Measurements from ENCODE around the gene CENPL.
"Not testable (repeated sequence)": the region's sequence is repeated elsewhere in the genome, so short reads cannot be mapped to it uniquely, and the experiment has no call there.

The CENPL gene

GRCh38 chr1:173856903-173857302, 32.2 kb upstream of the CENPL start:
- DNase-seq = no peak

DNA sequence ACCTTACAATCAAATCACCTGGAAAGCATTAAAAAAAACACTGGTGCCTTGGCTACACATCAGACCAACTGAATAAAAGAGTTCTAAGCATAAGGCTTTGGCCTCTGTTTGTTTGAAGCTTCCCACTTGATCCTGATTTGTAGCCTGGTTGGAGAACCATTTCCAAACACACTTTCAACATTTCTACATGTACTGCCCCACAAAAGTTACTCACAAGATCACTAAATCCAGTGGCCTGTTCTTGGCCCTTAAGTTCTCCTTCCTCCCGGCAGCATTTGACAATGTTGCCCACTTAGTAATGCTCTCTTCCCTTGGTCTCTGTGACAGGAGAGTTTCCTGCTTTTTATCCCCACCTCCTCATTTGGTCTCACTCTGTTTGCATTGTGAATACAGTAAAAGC, 31.3 kb upstream of the CENPL start:
- DNase-seq = no peak

GRCh38 chr1:173853074-173853473, 28.4 kb upstream of the CENPL start:
- peak; percentile 68 for DNase-seq

DNA sequence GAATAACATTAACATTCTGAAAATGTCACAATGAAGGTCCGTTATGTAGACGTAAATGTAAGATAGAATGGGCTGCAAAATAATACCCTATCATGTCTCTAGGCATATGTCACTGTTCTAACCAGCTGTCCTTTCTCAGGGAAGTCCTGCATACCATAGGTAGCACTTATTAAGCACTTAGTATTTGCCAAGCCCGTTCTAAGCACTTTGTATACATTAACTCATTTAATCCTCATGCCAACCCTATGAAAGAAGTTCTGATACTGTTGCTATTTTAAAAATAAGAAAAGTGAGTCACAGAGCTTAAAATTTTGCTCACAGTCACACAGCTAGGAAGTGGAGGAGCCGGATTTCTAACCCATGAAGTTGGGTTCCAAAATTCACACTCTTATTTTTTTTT, 27.4 kb upstream of the CENPL start:
- no peak for DNase-seq

GRCh38 chr1:173832748-173833147, 8.1 kb upstream of the CENPL start:
- DNase-seq = no peak

GRCh38 chr1:173827611-173828010, 2.9 kb upstream of the CENPL start:
- no peak for DNase-seq

DNA sequence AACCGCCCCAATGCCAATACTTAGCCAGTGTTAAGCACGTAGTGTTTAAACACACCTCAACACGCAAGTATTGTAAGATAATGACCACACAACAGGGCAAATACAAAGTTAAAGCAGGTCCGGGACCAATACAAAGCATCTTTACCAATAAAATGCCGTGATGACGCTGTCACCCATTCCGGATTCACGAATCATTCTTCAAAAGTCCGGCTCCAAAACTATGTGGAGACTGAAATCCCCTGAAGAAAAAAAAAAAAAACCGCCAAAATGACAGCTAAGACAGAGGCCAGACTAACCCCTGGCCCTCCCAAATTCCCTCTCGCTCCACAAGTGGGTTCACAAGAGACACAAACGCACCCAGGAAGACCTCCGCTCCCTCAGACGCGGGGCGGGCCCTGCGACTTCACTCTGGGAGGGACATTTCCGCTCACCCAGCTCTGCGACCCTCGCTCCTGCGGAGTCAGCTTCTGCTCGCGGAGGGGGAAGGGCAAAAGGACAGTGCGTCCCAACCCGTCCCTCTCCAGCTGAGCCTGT, 835 bp downstream of the CENPL start:
- no peak for DNase-seq

DNA sequence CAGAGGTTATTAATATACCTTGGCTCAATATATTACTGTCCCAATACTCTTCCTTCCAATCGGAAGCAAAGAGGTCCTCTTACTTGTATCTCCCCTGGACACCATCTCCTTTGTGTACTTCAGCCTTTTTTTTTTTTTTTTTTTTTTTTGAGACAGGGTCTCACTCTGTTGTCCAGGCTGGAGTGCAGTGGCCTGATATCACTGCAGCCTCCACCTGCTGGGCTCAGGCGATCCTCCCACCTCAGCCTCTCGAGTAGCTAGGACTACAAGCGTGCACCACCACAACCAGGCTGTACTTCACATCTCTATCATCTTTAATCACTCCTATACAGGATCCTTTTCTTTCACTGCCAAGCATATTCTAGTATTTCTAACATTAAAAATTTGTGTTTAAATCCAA, 3.0 kb downstream of the CENPL start:
- no peak for DNase-seq

DNA sequence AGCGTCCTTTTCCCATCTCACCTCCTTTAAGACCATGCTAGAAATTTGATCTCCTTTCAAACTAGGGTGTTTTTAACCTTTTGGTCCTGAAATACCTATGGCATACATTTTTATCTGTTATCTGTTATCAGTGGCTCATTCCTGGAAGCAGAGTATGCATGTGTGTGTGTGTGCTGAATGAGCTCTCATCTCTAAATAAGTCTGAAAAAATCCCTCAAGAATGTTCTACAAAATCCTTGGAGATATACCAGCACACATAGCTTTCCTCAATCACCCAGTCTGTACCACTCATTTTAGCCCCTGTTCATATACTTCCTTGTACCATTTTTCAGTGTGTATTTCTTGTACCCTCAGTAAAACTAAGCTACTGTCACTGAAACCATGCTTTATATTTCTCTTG, 6.2 kb downstream of the CENPL start:
- no peak for DNase-seq

- not testable (repeated sequence) for DNase-seq
Measured at GRCh38 chr1:173813654-173814053, 11.0 kb downstream of the CENPL start.

- DNase-seq = no peak
Measured at GRCh38 chr1:173802961-173803360, 21.7 kb downstream of the CENPL start.

- DNase-seq = not testable (repeated sequence)
Measured at GRCh38 chr1:173799995-173800394, 24.7 kb downstream of the CENPL start.

DNA sequence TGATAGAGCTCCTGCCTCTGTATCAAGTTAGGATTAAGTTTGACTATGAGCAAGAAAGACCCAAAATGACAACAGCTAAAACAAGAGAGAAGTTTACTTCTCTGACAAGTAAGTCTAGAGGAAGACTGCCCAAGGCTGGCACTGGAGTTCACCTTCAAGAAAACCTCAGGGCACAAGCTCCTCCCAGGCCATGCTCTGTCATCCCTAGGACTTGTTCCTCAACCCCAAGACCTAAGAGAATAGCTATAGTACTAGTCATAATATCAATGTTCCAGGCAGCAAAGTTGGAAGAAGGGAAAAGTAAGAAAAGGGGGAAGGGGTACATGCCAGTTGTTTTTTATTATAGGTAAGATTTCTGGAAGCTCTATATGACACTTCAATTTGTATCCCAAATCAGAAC, 26.6 kb downstream of the CENPL start:
- no peak for DNase-seq

- no peak for DNase-seq
Measured at GRCh38 chr1:173789841-173790240, 34.8 kb downstream of the CENPL start.

- DNase-seq = no peak
Measured at GRCh38 chr1:173784997-173785396, 39.7 kb downstream of the CENPL start.

DNA sequence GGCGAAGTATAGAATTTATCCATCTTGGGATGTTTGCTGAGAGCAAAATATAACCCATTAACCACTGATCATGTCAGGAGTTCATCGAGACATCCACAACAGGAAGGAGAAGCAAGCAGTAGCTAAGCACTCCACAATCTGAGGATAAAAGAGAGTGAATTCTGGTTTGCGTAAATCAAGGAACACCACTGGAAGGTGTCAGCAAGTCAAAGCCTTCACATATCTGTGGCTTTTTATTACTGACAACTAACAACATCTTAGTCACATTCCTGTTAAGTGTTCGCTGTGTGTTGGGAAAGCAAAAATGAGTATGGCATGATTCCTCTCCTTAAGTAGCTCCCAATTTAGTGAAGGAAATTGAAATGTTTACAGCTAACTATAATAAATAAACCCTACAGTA, 44.7 kb downstream of the CENPL start:
- DNase-seq = no peak

- no peak for DNase-seq
Measured at GRCh38 chr1:173775578-173776226, 49.0 kb downstream of the CENPL start.

DNA sequence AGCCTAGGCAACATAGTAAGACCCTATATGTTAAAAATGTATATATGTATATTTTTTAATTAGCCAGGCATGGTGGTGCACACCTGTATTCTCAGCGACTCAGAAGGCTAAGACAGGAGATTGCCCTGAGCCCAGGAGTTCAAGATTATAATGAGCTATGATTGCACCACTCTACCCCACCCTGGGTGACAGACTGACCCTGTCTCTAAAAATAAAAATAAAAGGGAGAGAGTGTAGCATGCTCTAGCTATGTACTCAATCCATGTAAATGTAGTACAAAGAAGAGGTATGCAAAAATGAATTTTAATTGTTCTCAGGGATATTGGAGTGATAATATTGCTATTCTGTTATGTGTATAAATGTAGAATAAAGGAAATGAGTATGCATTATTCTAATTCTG, 53.1 kb downstream of the CENPL start:
- no peak for DNase-seq

- DNase-seq = not testable (repeated sequence)
Measured at GRCh38 chr1:173770330-173770729, 54.4 kb downstream of the CENPL start.

DNA sequence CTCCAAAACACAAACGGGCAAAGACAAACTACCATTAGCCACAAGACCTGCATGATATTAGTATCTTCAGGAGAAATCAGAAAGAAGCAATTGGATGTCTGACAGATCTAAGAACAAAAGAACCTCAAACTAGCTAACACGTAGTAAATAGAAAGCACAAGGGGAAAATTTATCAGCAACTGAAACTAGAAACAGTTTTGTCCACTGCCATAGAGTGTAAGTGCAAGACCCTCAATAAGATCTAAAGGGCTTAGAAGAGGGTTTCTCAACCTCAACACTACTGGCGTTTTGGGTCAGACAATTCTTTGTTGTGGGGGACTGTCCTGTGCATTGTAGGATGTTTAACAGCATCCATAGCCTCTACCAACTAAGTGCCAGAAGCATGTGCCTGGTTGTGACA, 55.9 kb downstream of the CENPL start:
- no peak for DNase-seq

GRCh38 chr1:173768206-173768605, 56.5 kb downstream of the CENPL start:
- DNase-seq = no peak

DNA sequence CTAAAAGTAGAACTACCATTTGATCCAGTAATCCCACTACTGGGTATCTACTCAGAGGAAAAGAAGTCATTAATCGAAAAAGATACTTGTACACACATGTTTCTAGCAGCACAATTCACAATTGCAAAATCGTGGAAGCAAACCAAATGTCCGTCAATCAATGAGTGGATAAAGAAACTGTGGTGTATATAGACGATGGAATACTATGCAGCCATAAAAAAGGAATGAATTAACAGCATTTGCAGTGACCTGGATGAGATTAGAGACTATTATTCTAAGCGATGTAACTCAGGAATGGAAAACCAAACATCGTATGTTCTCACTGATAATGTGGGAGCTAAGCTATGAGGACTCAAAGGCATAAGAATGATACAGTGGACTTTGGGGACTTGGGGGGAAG, 60.4 kb downstream of the CENPL start:
- not testable (repeated sequence) for DNase-seq

DNA sequence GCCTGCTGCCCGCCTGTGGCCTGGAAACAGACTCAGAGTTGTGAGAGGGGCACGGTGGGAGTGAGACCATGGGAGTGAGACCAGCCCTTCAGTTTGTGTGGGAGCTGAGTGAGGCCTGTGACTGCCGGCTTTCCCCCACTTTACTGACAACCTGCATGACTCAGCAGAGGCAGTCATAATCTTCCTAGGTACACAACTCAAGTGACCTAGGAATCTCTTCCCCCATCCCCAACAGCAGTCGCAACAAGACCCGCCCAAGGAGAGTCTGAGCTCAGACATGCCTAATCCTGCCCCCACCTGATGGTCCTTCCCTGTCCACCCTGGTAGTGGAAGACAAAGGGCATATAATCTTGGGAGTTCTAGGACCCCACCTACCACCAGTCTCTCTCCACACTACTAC, 65.7 kb downstream of the CENPL start:
- no peak for DNase-seq

DNA sequence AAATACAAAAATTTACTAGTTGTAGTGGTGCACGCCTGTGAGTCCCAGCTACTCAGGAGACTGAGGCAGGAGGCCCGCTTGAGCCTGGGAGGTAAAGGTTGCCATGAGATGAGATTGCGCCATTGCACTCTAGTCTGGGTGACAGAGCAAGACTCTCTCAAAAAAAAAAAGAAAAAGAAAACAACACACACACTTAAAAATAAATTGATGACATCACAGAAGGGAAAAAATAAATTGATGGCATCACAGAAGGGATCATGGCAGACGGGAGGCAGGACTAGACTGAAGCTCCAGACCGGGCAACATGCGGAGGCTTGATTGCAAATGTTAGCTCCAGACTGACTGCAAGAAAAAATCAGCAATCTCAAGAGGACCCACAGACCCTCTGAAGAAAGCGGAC, 66.6 kb downstream of the CENPL start:
- no peak for DNase-seq

- DNase-seq = no peak
Measured at GRCh38 chr1:173757666-173758065, 67.0 kb downstream of the CENPL start.

Measured in fibroblast of skin of back (primary cell).